Dedifferentiated amniotic fluid mesenchymal stem cell (primary cell): ENCODE measurements around the gene UBFD1.
"Not testable (repeated sequence)": the region's sequence is repeated elsewhere in the genome, so short reads cannot be mapped to it uniquely, and the experiment has no call there.

Experiments
- DNase-seq: peaks from one replicate; pipeline ENCODE4 v3.0.0-alpha.2; 2016; ENCODE audit errors: extremely low spot score

UBFD1 gene

DNA sequence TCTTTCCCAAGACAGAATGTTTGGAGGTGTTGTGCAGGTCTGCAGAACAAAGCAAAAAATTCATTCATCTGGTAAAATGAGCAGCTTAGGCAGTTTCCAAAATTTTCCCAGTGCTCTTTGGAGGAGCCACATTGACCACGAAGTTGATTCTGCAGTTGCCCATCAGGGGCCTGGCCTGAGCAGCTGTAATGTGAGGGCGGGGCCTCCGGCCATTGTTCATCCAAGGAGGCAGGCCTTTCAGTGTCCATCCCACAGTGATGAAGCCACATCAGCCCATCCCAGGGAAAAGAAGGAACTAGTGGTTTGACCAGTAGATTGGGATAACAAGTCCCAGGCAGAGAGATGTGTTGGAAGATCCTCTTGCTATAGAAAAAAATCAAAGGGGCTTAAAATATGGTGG is 10.1 kb downstream of the UBFD1 start:
- DNase-seq: no peak

DNA sequence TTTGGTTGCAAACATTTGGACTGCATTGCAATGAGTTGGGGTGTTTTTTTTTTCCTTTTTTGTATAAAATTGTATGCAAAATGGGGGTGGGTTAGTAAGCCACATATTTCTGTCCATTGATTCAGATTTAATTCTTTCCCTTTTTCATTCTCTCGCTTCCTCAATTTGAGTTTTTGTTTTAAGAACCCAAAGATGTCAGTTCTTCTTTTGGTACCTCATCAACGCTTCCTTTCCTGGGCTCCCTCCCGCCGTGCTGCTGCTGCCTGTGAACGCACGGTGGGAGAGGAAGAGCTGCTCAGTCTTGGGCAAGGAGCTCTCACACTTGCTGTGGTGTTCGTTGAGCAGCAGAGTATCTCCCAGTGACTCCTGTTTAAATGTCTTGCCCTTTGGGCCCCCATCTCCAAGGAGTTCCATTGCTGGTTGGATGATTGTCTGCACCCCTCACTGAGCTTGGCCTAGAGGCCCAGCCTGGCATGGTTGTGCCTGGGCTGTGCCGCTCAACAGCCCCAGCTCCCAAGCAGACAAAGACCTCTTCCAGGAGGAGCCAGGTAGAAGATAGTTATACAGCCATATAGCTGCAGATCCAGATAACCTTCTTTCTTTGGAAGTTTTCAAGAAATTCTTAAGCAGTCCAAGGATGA is 13.6 kb downstream of the UBFD1 start:
- no peak for DNase-seq

DNA sequence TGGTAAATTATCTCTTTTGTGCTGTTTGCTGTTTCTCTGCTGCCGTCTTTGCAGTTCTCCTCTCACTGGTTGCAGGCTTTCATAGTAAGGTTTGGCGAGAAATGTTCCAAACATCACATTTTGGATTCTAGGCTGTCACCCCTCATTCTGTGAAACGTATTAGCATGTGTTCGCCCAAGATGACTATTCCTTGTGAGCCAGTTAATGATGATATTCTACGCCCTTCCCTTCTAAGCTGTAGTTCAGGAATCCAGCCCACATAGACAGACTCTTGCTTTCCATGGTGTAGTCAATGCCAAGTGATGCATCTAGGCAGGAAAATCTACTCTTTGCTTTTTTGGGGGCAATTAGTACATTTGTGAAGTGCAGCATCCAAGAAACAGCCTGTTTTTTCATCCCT is 14.4 kb downstream of the UBFD1 start:
- no peak for DNase-seq

DNA sequence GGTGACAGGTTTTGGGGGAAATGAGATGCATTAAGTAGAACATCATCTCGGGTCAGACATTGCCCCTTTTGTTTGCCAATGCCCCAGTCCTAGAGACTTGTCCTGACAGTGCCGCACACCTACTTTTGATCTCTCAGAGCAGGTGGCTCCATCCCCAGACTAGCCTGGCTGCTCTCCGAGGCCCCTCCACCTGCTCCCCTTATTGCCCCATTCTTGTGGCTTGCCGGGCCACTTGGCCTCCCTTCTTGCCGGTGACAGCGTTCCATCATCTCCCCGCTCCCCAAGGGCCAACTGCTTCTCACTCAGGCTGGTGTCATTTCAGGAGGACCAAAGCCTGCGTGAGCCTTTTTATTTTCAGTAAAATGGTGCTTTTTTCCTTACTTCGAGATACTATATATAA is 14.9 kb downstream of the UBFD1 start:
- no peak for DNase-seq

DNA sequence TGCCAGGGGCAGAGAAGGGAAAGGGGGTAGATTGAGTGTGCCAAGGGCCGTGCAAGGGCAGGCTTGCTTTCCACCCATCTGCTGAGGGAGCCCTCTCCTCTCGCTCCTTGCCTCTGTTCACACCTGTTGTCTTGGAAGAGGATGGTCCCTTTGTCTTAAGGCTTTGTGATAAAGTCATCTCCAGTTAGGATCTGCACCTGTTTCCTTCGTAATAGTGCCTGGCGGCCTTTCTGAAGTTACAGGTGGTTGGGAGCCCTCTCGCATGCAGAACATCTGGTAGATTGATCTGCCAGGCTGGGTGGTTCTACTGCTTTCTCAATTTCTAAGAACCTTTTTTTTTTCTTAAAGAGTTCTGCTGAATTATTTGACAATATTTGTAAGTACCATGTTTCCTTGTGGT is 16.3 kb downstream of the UBFD1 start:
- DNase-seq: no peak

DNA sequence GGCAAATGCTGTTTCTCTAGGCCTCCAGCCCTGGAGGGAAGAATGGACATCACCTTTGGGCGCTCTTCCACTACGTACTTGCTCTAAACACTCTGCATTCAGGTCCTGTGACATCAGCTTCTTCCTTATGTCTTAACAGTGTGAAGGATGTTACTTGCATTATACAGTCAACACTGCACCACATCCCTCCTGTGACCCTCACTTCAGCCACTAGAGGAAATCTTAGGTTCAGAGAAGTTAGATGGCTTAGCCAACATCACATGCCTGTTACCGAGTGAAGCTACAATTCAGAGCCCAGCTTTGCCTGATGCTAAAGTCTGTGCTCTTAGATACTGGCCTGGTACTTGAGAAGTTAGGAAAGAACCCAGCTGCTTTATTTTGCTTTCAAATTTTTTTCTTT is 18.3 kb downstream of the UBFD1 start:
- no peak for DNase-seq

DNA sequence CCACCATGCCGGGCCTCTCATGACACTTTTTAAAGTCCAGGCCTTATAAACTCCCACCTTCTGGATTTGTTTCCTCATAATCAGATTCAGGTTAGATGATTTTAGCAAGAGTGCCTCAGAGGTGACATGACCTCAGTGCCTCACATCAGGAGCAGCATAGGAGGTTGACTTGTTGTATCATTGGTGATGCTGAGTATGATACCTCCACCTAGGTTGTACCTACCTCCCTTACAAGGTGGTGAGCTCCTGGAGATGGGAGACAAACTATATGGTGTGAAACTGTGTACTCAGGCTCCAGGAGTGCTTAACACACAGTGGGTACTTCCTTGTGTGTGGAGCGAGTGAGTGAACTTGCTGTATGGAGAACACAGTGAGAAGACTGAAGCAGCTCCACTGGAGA is 20.0 kb downstream of the UBFD1 start:
- no peak for DNase-seq

DNA sequence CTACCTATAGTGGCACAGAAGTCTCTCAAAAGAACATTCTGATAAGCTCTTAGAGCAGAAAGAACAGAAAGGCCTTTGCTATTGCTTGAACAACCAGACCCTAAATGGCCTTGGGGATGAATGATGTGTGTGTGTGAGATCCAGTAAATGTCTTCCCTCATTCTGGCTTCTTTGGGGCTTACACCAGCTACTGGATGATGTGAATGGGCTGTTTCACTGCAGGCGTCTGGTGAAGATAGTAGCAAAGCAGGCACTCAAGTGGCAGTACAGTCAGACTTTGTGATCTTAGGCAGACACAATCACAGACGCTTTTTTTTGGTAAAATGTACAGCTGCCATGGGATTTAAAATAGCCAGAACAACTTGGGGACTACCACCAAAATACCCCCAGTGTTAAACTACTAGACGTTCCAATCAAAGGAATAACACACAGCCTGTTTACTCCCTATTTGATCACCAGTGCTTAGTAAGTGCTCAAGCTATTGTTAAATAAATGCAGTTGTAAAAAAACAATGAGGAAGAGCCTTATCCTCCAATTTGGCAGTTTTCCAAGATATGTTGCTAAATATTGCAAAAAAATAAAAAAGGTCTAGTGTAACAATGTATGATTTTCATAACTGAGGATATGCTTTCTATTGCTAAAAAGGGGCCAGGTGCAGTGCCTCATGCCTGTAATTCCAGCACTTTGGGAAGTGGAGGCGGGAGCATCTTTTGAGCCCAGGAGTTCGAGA is 20.7 kb downstream of the UBFD1 start:
- DNase-seq: no peak

DNA sequence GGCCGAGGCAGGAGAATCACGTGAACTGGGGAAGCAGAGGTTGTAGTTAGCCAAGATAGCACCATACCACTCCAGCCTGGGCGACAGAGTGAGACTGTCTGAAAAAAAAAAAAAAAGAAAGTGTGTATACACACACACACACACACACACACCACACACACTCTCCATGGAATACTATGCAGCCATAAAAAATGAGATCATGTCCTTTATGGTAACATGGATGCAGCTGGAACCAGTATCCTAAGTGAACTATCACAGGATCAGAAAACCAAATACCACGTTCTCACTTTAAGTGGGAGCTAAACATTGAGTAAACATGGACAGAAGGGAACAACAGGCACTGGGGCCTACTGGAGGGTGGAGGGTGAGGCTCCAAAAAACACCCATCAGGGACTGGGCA is 21.8 kb downstream of the UBFD1 start:
- DNase-seq: no peak

DNA sequence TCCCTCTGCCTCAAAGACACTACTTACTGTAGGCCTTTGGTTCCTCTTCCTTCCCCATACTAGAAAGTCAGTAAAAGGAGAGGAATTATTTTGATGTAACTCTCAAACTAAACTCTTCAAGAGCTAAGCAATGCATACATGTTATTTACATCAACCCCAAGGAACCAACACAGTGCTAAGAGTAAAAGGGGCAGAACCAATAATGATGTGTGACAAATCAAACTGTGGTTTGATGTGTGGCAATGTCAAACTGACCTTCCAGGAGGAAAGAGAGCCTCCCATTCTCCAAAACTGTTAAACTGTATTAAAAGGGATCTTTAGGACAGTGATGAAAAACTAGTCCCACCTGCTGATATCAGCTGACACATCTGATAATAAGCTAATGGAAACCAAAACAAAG is 22.9 kb downstream of the UBFD1 start:
- DNase-seq: no peak

DNA sequence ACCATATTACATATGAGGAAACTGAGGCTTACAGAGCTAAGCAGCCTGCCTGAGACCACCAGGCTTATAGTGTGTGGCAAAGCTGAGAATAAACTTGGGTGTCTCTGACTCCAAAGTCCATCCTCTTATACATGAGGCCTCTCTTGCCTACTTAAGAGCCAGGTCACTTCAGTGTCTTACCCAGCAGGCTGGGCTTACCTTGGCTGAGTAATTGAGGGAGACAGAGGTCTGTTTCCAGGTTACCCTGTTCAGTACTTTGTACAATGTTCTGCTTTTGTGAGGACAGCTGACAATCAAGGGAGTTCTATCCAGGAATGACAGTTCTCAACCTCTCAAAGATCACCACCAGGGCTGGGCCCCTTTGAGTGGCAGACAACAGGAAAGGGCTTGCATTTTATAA is 24.2 kb downstream of the UBFD1 start:
- no peak for DNase-seq

DNA sequence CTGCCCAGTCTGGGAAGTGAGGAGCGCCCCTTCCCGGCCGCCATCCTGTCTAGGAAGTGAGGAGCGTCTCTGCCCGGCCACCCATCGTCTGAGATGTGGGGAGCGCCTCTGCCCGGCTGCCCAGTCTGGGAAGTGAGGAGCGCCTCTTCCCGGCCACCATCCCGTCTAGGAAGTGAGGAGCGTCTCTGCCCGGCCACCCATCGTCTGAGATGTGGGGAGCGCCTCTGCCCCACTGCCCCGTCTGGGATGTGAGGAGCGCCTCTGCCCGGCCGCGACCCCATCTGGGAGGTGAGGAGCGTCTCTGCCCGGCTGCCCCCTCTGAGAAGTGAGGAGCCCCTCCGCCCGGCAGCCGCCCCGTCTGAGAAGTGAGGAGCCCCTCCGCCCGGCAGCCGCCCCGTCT is 25.7 kb downstream of the UBFD1 start:
- not testable (repeated sequence) for DNase-seq

DNA sequence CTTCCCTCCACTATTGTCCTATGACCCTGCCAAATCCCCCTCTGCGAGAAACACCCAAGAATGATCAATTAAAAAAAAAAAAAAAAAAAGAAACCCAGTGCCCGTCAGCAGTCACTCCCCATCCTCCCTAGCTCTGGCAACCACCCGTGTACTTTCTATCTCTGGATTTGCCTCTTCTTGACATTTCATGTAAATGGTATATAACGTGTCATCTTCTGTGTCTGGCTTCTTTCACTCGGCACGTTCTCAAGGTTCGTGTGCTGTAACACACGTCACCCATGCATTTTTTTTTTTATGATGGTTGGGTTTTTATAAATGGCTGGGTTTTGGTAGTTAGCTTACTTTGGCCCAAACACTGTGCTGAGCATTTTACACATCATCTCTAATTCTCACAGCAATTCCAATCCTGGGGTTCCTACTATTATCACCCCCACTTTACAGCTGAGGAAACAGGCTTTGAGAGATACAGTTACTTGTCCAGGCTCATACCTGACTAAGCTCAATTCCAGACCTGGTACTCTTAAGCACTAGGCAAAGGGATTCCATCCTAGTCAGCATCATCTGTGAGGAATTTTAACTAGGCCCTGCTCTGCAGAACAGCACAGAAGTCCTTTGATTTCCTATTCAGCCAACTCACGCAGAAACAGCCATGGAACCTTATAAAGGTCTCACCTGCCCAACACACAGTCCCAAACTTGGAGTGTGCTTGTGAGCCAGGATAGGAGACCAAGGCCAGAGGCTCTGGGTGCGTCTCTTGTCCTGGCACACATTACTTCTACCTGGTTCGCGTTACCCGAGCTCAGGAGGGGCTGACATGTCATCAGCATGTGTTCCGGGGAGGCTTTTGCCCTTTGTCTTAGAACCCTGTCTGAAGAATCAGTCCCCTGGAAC is 26.9 kb downstream of the UBFD1 start:
- DNase-seq: no peak

DNA sequence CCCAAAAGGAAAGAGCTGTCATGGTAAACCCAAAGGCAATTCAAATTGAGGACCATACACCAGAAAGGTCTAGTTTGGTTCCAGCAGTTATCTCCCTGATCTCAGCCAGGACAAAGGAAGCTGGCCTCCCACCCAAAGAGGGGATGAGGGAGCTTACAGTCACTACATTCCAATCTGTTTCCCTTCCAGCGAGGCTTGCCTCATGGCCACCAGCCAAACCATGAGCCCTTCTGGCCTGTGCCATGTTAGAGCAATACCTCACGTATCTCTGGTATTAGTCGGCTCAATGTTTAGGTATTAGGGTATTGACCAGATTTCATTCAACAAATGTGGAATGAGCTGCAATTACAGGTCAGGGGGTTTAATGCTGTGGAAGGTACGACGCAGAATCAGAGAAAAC is 30.2 kb downstream of the UBFD1 start:
- DNase-seq: no peak

DNA sequence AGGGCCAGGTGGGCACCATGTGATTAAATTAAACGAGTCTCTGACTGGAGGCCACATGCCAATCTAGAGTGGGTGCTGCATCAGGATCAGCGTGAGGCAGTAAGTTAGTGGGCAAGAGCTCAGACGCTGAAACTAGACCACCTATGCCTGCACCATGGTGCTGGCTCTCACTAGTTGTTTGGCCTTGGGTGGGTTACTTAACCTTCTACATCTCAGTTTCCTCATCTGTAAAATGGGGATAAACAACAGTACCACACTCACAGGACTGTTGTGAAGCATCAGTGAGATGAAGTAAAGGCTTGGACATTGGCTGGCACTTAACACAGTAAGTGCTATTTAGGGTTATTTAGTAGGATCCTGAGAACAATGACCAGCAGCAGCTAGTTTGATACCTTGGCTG is 32.7 kb downstream of the UBFD1 start:
- no peak for DNase-seq

DNA sequence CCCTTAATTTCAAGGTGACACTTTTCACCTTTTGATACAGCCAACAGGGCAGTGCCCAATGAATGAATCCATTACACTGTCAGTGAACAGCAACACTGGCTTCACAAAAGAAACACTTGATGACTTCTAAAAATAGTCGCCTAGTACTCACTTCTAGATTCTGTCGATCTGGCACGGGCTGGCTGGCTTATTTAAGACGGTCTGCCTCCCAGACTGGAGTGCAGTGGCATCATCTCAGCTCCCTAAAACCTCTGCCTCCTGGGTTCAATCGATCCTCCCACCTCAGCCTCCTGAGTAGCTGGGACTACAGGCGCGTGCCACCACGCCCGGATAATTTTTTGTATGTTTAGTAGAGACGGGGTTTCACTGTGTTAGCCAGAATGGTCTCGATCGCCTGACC is 36.7 kb downstream of the UBFD1 start:
- no peak for DNase-seq

DNA sequence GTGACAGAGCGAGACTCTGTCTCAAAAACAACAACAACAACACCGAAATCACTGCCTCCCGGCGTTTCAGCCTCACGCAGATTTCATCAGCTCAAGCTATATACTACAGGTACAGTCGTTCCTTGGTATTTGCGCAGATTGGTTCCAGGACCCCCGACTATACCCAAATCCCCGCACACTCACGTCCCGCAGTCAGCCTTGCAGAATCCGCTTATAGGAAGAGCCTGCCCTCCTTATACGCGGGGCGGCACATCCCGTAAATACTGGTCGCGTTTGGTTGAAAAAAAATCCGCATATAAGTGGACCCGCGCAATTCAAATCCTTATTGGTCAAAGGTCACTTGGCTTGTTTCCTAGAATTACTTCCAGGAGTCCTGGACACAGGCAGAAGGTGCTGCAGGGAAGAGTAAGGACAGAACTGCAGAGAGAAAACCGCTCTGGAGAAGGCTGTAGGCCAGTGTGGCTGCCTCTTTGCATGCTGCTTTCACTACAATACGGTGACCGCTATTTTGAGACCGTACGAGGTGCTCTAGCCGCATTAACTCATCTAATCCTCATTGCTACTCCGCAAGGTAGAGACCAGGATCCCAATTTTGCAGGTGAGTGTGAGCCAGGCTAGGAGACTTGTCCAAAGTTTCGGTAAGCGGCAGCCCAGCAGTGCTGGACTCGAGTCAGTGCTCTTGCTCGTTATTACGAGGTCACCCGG is 37.9 kb downstream of the UBFD1 start:
- no peak for DNase-seq

DNA sequence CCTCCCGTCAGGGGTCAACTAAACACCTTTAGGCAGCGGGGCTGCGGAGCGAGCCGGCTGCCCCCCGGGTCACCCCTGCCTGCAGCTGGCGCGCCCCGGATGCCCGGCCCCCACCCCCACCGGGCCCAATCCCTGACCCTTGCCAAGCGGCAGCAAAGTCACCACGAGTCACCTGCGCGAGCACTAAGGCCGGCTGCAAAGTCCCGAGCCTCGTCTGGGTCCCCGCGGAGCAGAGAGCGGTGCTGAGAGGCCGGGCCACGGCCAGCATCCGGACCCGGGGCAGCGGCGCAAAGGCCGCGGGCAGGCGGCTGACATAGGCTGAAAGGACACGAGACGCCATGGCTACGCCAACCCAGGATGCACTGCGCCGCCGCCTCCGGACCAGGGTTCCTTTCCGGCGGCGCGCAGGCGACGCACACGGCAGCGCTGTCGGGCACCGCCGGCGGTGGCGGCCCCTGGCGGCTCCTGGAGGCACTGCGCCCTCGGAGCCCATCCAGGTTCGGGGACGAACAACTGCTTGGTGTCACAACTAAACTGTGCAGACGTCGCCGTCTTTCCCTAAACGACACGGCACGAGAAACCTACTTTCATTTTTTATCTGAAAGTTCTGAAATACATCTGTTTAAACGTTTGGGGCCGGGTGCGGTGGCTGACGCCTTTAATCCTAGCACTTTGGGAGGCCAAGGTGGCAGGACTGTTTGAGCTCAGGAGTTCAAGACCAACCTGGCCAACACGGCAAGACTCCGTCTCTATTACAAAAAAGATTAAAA is 38.6 kb downstream of the UBFD1 start, which contains the start of gene NDUFAB1:
Gene NDUFAB1 (minus strand): TSS at position 366 of the 770 bp plus-strand sequence. CDS start 26 bp downstream, at position 340.
- DNase-seq: peak; percentile 88

DNA sequence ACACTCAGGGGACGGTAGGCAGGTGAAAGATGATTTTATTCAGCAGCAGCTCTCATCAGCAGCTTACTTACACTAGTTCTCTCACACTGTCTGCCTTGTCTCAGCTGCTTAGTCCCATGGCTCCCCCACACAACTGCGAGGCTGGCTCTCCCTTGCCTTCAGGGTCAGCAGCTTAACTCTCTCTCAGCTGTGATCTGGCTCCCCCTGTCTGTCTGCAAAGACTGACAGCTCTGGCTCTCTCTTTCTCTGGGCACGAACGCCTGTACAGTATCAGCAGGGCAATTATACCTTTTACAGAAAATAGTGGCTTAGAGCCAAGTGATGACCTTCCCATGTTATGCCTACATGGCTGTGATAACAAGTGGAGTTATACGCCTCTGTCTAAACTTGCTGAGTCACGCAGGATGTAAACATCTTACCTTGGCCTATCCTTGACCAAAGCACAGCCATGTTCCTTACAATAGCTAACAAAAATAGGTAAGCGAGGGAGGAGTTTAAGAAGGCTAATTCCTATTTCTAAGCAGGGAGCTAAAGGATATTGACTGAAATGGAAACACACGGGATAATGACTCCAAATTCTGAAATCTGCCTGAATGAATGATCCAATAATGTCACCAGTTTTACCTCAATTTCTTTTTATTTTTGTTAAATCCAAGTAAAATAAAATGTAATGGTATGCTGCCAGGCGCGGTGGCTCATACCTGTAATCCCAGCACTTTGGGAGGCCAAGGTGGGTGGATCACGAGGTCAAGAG is 39.7 kb downstream of the UBFD1 start:
- DNase-seq: no peak

DNA sequence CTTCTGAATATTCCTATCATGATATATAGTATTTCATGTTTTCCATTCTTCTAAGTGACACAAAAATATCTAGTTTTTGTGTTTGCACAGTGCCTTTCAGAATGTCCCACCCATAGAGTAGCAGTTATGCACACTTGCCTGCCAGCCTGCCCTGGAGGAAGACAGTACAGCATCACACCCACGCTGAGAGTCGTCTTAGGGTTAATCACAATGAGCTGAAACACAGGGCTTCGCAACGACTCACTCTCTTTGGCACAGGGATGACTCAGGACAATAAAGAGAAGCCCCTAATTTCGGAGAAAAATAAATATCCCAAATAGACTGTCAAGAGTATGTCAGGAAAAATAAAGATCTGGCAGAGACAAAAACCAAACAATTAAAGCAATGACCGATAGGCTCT is 50.2 kb downstream of the UBFD1 start:
- DNase-seq: no peak

DNA sequence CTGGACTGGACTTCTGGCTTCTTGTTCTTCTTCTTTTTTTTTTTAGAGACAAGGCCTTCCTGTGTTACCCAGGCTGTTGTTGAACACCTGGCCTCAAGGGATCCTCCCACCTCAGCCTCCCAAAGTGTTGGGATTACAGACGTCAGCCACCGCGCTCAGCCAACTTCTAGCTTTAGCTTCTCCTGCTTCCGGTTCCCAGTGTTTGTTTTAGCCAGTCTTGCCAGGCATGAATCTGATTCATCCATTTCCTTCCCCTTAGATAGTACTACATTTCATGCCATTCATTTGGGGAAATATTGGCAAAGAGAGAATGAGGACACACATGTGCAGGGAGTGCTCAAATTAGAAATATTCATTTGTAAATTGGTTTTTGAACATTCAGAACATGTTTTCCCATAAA is 50.7 kb downstream of the UBFD1 start:
- DNase-seq: no peak
